HG03354 (cell line): ENCODE data around the gene LHPP.

ENCODE experiments used
- ATAC-seq: cut with Tn5 transposase; IDR thresholded peaks from one replicate; pipeline ENCODE4 v1.9.1; 2021; ENCODE audit warnings: mild to moderate bottlenecking; ENCODE audit not compliant: unreplicated experiment, poor library complexity, severe bottlenecking

The LHPP gene

GRCh38 chr10:124597846-124598165 lies 136.2 kb downstream of the LHPP start:
- no peak for ATAC-seq

GRCh38 chr10:124598196-124598595 lies 136.6 kb downstream of the LHPP start:
- no peak for ATAC-seq

GRCh38 chr10:124598773-124599587 lies 137.4 kb downstream of the LHPP start:
- ATAC-seq = no peak

GRCh38 chr10:124599588-124600050 lies 138.0 kb downstream of the LHPP start:
- no peak for ATAC-seq

- ATAC-seq = no peak
Observed at GRCh38 chr10:124600051-124600880, 138.6 kb downstream of the LHPP start.

GRCh38 chr10:124601016-124601415 lies 139.4 kb downstream of the LHPP start:
- peak; percentile 5 for ATAC-seq

GRCh38 chr10:124601431-124602120 lies 140.0 kb downstream of the LHPP start:
- peak; percentile 67 for ATAC-seq

- ATAC-seq = no peak
Observed at GRCh38 chr10:124602121-124602561, 140.5 kb downstream of the LHPP start.

GRCh38 chr10:124602646-124603365 lies 141.2 kb downstream of the LHPP start:
- ATAC-seq = no peak

- ATAC-seq = no peak
Observed at GRCh38 chr10:124603376-124604213, 142.0 kb downstream of the LHPP start.

GRCh38 chr10:124604214-124605000 lies 142.8 kb downstream of the LHPP start:
- no peak for ATAC-seq

GRCh38 chr10:124605001-124605370 lies 143.4 kb downstream of the LHPP start:
- no peak for ATAC-seq

GRCh38 chr10:124605481-124605855 lies 143.8 kb downstream of the LHPP start:
- no peak for ATAC-seq

GRCh38 chr10:124605856-124606812 lies 144.5 kb downstream of the LHPP start:
- ATAC-seq = no peak

GRCh38 chr10:124606822-124607221 lies 145.2 kb downstream of the LHPP start:
- ATAC-seq = no peak

- ATAC-seq = no peak
Observed at GRCh38 chr10:124607693-124608092, 146.1 kb downstream of the LHPP start.

GRCh38 chr10:124608093-124608721 lies 146.6 kb downstream of the LHPP start:
- no peak for ATAC-seq
